Endometrium (tissue), 2 donors: ENCODE measurements around the gene UBAC2.
"Not testable (repeated sequence)": the region's sequence is repeated elsewhere in the genome, so short reads cannot be mapped to it uniquely, and the experiment has no call there.

Experiments
- FAIRE-seq: peaks from 2 replicates; lab custom pipeline; 2012; peaks lifted over from hg19 to GRCh38; lab: Jason Lieb, UNC
- donor health status: control.
- donor health status: control.

The UBAC2 gene

DNA sequence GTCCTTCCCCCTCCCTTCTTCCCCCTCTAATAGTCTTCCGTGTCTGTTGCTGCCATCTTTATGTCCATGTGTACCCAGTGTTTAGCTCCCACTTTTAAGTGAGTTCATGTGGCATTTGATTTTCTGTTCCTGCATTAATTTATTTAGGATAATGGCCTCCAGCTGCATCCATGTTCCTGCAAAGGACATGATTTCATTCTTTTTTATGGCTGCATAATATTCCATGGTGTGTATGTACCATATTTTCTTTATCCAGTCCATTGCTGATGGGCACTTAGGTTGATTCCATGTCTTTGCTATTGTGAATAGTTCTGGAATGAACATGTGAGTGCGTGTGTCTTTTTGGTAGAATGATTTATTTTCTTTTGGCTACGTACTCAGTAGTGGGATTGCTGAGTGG is 48.5 kb downstream of the UBAC2 start:
- FAIRE-seq = not testable (repeated sequence)

DNA sequence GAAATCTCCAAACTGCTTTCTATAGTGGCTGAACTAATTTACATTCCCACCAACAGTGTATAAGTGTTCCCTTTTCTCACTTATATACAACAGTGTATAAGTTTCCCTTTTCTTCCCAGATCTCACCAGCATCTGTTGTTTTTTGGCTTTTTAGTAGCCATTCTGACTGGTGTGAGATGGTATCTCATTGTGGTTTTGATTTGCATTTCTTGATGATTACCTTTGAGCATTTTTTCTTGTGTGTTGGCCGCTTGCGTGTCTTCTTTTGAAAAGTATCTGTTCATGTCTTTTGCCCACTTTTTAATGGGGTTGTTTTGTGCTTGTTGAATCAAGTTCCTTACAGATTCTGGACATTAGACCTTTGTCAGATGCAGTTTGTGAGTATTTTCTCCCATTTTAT is 49.0 kb downstream of the UBAC2 start:
- FAIRE-seq = not testable (repeated sequence)

DNA sequence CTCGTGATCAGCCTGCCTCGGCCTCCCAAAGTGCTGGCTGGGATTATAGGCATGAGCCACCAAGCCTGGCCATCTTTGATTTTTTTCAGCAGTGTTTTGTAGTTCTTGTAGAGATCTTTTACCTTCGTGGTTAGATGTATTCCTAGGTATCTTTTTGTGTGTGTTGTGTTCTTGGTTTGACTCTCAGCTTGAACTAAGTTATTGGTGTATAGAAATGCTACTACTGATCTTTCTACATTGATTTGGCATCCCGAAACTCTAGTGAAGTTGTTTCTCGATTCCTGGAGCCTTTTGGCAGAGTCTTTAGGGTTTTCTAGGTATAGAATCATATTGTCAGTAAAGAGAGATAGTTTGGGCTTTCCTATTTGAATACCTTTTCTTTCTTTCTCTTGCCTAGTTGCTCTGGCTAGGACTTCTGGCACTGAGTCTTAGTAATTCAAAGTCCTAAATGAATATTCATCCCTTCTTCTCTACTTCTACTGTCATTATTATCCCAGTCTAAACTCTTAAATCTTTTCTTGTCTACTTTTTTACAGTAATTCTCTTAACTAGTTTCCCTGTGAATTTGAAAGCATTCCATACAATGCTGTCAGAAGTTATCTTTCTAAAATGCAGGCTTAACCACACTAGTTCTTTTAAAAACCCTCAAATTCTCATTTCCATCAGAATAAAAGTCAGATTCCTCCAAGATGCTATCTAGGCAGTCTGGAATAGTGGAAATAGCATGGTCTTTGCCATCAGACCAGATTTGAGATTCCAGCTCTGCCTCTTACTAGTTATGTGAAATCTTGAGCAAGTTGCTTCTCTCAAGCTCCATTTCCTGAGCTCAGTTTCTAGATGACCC is 50.5 kb downstream of the UBAC2 start:
- FAIRE-seq = no peak

GRCh38 chr13:99251921-99252320 is 51.3 kb downstream of the UBAC2 start:
- no peak for FAIRE-seq

- no peak for FAIRE-seq
Observed at GRCh38 chr13:99254830-99255229, 54.2 kb downstream of the UBAC2 start.

DNA sequence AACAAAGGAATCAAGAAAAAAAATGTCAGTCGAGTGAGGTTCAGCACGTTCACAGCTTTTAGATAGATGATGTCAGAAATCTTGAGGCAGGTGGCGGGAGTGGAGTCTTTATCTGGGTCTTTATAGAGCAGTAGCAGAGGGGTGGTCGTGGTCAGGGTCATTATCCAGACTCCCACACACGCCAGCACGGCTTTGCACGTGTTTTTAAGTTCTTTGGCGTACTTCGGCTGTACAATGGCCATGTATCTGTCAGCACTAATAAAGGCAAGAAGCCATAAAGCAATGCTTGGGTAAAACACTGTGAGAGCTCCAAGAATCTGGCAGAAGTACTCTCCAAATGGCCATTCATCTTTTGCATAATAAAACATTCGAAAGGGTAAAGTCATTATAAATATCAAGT is 54.6 kb downstream of the UBAC2 start:
- no peak for FAIRE-seq

GRCh38 chr13:99256283-99256682 is 55.6 kb downstream of the UBAC2 start:
- no peak for FAIRE-seq

DNA sequence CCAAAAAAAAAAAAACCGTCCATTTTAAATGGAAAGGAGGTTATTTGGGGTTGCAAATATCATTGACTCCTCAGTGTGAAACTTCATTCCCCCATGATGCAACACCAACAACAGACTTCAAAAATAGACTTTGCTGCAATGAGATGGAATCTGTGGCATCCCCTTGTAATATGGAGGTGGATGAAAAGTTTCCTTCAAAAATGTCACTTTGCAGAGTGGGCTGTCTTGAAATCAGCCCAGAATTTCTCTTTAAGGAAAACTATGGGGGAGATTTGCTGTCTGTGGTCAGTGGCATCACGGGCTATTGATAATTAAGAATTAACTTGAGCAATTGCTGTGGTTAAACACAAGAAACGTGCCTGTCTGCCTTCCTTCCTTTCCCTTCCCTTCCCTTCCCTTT is 56.1 kb downstream of the UBAC2 start:
- FAIRE-seq = no peak

- no peak for FAIRE-seq
Observed at GRCh38 chr13:99257291-99257690, 56.6 kb downstream of the UBAC2 start.

- no peak for FAIRE-seq
Observed at GRCh38 chr13:99258210-99258860, 57.7 kb downstream of the UBAC2 start, which contains the start of gene GPR18. Gene GPR18, minus strand, starts transcription at chr13:99258379. Its CDS starts 2,507 bp downstream, at chr13:99255872.

- no peak for FAIRE-seq
Observed at GRCh38 chr13:99258946-99259345, 58.3 kb downstream of the UBAC2 start.

- FAIRE-seq = no peak
Observed at GRCh38 chr13:99260216-99260615, 59.6 kb downstream of the UBAC2 start.

DNA sequence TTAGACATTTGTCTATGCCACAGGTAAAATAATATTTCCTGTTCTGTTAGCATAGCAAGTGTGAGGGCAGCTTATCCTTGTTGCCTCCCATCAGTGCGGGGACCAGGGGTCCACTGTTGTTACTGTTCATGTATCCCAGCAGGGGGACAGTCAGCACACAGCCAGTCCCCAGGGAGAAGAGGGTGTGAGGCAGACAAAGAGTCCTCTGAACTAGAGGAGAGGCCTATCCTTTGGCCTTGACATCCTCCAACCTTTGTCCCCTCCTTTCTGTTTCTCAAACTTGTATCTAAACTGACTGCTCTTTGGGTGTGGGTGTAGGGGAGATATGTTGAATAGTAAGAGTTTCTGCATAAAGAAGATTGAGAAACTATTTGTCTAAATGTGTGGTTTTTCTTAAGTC is 60.4 kb downstream of the UBAC2 start:
- no peak for FAIRE-seq

DNA sequence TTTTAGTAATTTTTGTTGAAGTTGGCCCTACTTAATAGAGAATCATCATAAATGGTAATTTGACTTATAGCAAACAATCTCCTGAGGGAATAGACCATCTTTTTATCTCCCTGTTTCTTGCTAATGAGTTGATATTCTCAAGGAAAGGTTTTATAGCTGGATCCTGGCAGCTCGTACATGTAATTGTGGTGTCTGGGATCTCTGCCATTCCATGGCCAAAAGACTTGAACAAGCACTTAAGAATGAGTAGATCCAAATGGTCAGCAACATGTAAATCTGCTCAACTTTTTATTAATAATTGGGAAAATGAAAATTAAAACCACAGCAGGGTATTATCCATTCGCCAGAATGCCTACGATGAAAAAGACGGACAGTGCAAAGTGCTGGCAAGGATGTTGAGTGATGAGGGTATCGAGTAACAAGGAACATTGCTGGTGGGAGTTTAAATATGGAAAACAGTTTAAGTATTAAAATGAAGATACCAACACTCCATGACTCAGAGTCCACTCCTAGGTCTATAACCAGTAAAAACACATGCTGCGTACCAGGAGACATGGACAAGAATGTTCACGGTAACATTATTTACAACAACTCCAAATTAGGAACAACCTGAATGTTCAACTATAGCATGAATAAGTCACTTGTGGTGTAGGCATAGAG is 62.6 kb downstream of the UBAC2 start:
- FAIRE-seq = no peak

DNA sequence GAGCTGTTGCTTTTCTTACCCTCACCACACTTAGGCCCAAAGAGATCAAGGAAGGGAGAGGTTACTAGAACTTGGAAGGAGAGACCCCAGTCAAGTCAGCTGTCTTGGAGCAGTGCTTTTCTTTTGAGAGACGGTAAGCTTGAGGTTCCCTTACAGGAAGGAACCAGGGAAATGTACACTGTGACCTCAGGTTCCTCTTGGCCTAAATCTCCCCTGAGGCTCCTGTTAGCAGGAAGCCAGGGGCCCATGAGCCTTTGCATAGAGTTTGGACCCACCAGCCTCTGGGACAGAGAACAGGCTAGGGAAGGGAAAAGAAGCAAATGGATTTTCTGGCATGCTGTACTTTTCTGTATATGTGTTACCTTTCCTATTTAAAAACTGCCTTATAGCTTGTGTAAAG is 63.4 kb downstream of the UBAC2 start:
- no peak for FAIRE-seq

DNA sequence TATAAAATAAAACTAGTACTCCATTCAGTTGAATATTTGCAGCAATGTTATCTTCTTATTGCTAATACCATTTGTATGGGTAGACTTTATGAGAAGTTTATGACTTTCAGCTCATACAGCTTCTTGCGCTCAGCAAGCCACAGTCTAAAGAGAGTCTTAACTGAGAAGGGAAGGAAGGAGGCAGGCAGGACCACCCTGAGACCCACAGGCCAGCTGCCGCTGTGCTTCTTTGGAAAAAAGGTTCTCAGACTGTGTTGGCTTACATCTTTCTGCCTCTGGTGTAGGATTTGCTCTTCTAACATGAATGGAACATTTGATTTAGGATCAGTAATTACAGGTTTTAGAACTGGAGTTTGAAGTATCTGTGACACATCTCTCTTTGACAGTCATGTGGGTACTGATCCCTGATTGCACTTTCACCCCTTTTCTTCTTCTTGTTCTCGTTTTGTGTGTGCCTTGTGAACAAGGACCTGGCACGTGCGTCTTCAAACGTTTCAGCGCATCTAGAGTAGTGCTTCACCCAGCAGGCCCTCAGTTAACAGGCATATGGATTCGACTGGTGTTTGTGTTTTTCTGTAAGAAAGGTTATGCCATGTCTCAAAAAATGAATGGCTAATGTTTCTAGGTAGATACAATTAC is 64.6 kb downstream of the UBAC2 start:
- no peak for FAIRE-seq

DNA sequence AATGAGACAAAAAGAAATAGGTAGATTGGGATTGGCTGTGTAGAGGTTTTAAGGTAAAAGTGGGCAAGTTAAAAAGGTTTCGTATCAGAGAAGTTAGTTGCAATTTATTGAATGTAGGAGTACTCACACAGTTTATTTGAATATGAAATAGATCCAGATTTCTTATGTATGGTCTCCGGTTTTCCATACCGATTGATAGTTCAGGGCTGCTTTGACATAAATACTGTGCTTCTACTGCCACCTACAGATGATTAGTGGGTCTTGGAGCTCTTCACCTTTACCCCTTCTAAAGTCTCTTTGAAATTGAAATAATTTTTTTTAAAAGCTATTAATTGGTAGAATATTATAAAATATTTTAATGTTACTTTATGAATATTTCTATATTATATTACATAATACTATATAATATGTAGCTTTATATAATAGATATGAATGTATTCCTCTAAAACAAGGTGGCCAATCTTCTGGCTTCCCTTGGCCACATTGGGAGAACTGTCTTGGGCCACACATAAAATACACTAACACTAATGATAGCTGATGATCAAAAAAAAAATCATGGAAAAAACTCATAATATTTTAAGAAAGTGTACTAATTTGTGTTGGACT is 65.3 kb downstream of the UBAC2 start:
- FAIRE-seq = peak; percentile 88

DNA sequence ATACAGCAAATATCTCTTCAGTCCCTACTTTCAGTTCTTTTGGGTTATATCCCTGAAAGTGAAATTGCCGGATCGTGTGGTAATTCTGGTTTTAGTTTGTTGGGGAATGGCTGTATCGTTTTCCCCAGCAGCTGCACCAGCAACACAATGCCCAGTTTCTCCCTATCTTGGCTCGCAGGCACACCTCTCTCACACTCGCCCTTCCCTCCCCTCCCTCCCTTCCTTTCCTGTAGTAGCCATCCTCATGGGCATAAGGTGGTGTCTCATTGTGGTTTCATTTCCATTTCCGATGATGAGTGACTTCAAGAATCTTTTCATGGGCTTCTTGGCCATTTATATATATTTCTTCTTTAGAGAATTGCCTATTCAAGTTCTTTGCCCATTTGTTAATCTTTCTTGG is 66.2 kb downstream of the UBAC2 start:
- no peak for FAIRE-seq

DNA sequence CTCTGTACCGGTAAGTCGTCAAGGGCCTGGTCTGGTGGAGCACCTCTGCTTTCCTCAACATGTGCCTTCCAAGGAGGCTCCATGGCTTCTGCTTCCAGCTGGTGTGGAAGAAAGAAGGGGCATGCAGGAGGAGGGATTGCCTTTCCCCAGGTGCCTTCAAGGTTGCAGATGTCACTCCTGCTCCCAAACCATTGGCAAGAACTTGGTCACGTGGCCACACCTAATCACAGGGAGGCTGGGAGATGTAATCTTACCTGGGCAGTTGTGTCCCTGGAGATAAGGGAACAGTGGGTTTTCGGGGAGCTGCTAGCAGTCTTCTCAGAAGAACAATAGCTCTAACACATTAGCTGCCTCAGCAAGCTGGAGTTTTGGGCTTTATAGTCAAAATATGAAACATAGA is 67.3 kb downstream of the UBAC2 start:
- no peak for FAIRE-seq

DNA sequence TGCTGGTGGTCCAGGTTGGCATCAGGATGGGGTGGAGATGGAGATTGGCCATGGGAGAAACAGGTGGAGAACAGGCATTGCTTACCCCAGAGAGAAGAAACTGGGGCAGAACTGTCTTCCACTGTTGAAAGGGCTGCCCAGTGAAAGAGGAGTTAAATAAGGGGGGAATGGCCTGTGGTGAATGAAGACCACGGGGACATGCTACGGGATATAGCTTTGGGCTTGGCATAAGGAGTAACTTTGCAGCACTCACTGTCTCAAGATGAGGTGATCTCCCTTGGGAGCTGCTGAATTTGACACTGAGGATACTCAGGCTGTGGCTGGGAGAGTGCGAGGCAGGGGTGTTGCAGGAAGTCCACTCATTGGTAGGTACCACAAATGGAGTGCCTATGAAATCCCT is 68.2 kb downstream of the UBAC2 start:
- no peak for FAIRE-seq

- peak; percentile 81 for FAIRE-seq
Observed at GRCh38 chr13:99269627-99270241, 69.1 kb downstream of the UBAC2 start.

DNA sequence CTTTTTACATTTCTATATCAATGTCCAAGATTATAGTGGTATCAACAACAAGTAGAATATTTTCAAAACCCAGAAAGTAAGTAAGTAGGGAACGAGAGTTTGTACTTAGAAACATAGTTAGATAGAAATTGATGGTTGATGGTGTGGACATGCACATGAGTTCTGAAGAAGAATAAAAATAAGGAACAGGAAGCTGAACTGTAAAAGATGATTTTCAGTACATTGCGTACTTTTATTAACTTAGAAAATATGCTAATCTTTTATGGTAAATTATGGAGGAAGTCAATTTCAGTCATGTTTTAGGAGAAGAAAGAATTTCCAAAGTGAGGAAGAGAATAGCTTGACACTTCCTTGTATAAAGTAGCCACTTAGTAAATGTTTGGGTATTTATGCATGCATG is 69.9 kb downstream of the UBAC2 start:
- FAIRE-seq = no peak
